Body of pancreas (tissue), 4 donors: Measurements from ENCODE around the gene PRRT3. TPM values are rescaled to one million over a fixed set of nuclear protein-coding genes. Genes with fewer than 3 reads are reported as not detected.
A peak's percentile ranks its signal among the peaks of the same experiment; 100 is the strongest.

Experiments
- ATAC-seq: fragments of 150-250 bp; one replicate; pipeline ENCODE4 v1.9.1; 2016
- DNase-seq, 4 donors: peaks; one replicate each; pipeline ENCODE4 v3.0.0-alpha.2; 2019
- H3K27ac ChIP-seq, 4 donors: fragments of 200-600 bp; sonication (generic); 1 replicate in 3 of 4; 2 replicates in 1 of 4; pipeline versions ENCODE4 v1.5.1 to v1.6.1; 2016 to 2019; ENCODE audit warnings: mild to moderate bottlenecking in 1 of 4, mixed read lengths in 1 of 4, moderate library complexity in 1 of 4
- H3K27me3 ChIP-seq, 2 donors: fragments of 200-600 bp; sonication (generic); one replicate each; pipeline ENCODE4 v1.6.0; 2016; ENCODE audit warnings: mild to moderate bottlenecking in 1 of 2
- H3K36me3 ChIP-seq, 2 donors: fragments of 200-600 bp; sonication (generic); replicated peaks in 1 of 2; 2 replicates each; pipeline ENCODE4 v1.5.1; 2016; ENCODE audit warnings: low read depth in 2 of 2; ENCODE audit not compliant: insufficient read depth in 1 of 2
- H3K4me1 ChIP-seq: fragments of 200-600 bp; sonication (generic); one replicate; pipeline ENCODE4 v1.6.0; 2016
- H3K4me3 ChIP-seq, 2 donors: fragments of 200-600 bp; sonication (generic); 1 replicate in 1 of 2; 2 replicates in 1 of 2; pipeline ENCODE4 v1.5.1; 2016 to 2019
- H3K9me3 ChIP-seq, 3 donors: fragments of 200-600 bp; sonication (generic); 1 replicate in 2 of 3; 2 replicates in 1 of 3; pipeline ENCODE4 v1.5.1; 2016
- POLR2A ChIP-seq, 3 donors: fragments of 450-650 bp; IDR thresholded peaks; one replicate each; pipeline ENCODE4 v1.6.1; 2016; ENCODE audit warnings: antibody characterized with exemption in 3 of 3, mild to moderate bottlenecking in 2 of 3
- WGBS, 2 donors: methylation state at CpG; one replicate each; pipeline ENCODE4 v1.1.5; 2017; 5-methylcytosine and 5-hydroxymethylcytosine counted together
- intact Hi-C: fragments of 100-400 bp; cut with DNase I; formaldehyde crosslinking; loops from one replicate; pipeline ENCODE4 v1.15.1; 2023
- total RNA-seq, 2 donors: library from RNA; depleted of rRNA; stranded (reverse); fragments of >200 nt; gene quantifications; one replicate each; pipeline ENCODE4 v1.1.0, GENCODE V29; 2016
- TF ChIP-seq, protein P1 (sequence below), 7 experiments: fragments of 450-650 bp in 4 of 7; fragments of 200-600 bp in 3 of 7; sonication (generic) in 3 of 7; IDR thresholded peaks; one replicate each; pipeline ENCODE4 v1.5.1; 2016 to 2019; ENCODE audit warnings: antibody characterized with exemption in 7 of 7

PRRT3 gene
- total RNA-seq, 2 donors from 2014 or later = 3.9 to 4.3 TPM

DNA sequence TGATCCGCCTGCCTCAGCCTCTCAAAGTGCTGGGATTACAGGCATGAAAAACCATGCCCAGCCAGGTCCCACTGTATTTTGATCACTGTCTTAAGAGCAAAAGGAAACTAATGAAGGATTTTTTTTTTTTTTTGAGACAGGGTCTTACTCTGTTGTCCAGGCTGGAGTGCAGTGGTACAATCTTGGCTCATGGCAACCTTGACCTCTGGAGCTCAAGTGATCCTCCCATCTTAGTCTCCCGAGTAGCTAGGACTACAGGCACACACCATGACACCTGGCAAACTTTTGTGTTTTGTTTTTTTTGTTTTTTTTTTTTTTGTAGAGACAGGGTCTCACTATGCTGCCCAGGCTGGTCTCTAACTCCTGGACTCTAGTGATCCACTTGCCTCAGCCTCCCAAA is 28.0 kb upstream of the PRRT3 start:
- intact Hi-C loops = no loop called here
- Histone ChIP-seq H3K9me3 (no peaks in the 10 kb centered on the region), H3K27me3 (no peaks in the 10 kb centered on the region), H3K4me3 (no peak overlapping the region), H3K36me3 (no peaks in the 10 kb centered on the region), H3K4me1 (peaks cover 21% of the 10 kb centered on the region), H3K27ac (no peak overlapping the region)
- DNase-seq = no peak
- no peak for ATAC-seq
- no peak for TF ChIP-seq POLR2A (IDR thresholded peaks at IDR 0.05)
- TF ChIP-seq, protein P1, sequence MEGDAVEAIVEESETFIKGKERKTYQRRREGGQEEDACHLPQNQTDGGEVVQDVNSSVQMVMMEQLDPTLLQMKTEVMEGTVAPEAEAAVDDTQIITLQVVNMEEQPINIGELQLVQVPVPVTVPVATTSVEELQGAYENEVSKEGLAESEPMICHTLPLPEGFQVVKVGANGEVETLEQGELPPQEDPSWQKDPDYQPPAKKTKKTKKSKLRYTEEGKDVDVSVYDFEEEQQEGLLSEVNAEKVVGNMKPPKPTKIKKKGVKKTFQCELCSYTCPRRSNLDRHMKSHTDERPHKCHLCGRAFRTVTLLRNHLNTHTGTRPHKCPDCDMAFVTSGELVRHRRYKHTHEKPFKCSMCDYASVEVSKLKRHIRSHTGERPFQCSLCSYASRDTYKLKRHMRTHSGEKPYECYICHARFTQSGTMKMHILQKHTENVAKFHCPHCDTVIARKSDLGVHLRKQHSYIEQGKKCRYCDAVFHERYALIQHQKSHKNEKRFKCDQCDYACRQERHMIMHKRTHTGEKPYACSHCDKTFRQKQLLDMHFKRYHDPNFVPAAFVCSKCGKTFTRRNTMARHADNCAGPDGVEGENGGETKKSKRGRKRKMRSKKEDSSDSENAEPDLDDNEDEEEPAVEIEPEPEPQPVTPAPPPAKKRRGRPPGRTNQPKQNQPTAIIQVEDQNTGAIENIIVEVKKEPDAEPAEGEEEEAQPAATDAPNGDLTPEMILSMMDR (IDR thresholded peaks at IDR 0.05) = no peak
- WGBS, 2 donors = 95 to 100% methylated on average over 2 of the region's 2 CpGs

DNA sequence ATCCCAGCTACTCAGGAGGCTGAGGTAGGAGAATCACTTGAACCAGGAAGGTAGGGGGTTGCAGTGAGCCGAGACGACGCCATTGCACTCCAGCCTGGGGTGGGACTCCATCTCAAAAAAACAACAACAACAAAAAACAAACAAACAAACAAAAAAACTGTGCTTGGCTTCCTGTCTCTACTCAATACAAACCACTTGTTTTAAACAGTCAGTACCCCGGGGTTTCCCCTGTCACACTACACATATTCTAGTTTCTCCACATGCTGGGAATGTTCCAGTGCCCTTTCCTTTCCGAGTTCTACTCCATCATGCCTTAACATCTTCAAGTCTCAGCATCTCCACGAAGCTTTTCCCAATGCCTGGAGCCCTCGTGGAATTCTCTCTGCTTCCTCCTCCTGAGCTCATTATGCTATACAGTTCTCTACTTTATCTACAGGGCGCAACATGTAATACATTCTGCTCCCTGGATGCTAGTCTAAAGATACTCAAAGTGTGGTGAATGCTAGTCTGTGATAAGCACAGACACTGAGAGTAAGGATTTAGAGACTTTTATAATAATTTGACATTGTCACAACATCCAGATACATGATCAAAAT is 26.6 kb upstream of the PRRT3 start:
- H3K27me3 ChIP-seq = no peaks in the 10 kb centered on the region
- no peak for TF ChIP-seq POLR2A (IDR thresholded peaks at IDR 0.05)
- TF ChIP-seq, protein P1 (IDR thresholded peaks at IDR 0.05) = no peak
- DNase-seq (no peak), ATAC-seq (no peak)
- no peak overlapping the region for H3K4me3 ChIP-seq
- WGBS, 2 donors = 83 to 87% methylated on average over 8 of the region's 8 CpGs
- H3K27ac ChIP-seq = no peak overlapping the region
- no peaks in the 10 kb centered on the region for H3K36me3 ChIP-seq
- H3K9me3 ChIP-seq = no peaks in the 10 kb centered on the region
- intact Hi-C loops = no loop called here
- H3K4me1 ChIP-seq = peaks cover 9% of the 10 kb centered on the region

DNA sequence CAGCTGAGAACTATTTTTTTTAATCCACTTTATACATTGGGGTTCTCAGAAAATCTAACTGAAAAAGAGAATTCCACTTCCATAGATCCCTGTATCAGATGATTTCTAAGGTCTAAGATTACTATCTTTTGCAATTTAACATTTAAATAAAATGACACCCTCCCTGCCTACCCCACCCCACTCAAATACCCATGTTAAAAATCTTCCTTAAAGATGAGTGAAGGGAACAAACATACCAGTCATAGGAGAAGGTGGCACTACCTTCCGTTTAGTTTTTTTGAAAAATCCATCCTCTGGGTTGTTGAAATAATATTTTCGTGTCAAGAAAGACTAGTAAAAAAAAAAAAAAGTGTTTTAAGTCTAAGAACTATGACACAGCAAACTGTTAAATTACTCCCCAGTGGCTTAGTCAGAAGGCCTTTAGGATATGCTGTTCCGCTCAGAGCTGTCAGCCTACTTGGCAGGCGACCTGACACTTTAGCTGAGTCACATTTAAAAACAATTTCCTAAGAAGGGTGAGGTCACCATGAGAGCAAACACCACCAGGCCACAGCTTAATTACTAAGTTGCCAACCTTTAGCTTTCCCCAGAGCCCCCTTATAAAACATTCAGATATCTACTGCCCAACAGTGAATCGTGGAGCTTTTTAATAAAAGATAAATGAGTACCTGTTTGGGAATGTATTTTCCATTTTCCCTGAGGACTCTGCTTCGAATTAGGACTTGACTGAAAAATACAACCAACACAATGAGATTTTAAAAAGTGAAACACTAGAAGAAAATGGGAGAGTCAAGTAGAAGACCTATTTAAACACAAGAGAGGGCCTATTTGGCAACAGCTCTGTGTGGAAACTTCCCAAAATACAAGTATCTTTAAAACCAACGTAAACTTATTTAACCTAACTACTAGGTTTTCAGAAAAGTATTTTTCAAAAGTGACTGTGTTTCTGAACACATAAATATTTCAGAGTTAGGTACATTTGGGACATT is 24.8 kb upstream of the PRRT3 start:
- Histone ChIP-seq H3K4me3 (no peak overlapping the region), H3K9me3 (no peaks in the 10 kb centered on the region), H3K36me3 (peaks cover 0 to 10% of the 10 kb centered on the region in 2 donors), H3K4me1 (peaks cover 9% of the 10 kb centered on the region), H3K27ac (peak overlapping the region; percentile 53 to 84 (median 68)), H3K27me3 (no peaks in the 10 kb centered on the region)
- ATAC-seq (peak; percentile 100), DNase-seq (peak; percentile 79 to 93 (median 88))
- intact Hi-C loops = no loop called here
- TF ChIP-seq POLR2A (IDR thresholded peaks at IDR 0.05) = no peak
- TF ChIP-seq, protein P1 (IDR thresholded peaks at IDR 0.05) = no peak
- 30 to 32% methylated on average over 7 of the region's 7 CpGs for WGBS, 2 donors

DNA sequence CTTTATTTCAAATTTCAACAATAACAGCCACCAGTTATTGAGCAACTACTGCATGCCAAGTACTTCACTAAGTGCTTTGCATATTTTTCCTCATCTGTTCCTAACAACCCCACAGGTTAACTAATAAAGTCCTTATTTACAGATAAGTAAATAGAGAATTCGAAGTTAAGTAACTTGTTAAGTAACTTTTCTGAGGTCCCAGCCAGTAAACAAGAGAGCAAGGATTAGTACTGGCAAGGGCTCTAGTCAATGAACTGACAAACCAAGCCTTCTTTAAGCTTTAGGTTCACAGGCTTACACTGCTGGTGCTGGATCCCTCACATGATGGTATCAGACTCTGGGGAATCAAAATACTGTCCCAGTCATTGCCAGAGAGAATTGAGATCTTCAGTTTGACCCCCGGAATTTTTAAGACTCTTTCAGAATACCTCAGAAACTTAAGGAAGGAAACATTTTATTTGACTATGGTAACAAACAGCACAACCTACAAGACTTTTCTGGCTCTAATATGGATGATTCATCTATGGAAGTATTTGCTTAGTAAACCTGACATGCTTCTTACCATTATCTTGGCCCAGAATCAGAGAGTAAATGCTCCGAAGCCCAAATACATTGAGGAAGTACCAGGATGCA is 17.9 kb upstream of the PRRT3 start:
- Histone ChIP-seq H3K27me3 (no peaks in the 10 kb centered on the region), H3K9me3 (no peaks in the 10 kb centered on the region), H3K4me3 (no peak overlapping the region), H3K36me3 (peaks cover 10 to 22% of the 10 kb centered on the region in 2 donors), H3K27ac (no peak overlapping the region), H3K4me1 (no peaks in the 10 kb centered on the region)
- ATAC-seq (no peak), DNase-seq (no peak)
- WGBS, 2 donors = 71 to 76% methylated on average over 3 of the region's 3 CpGs
- intact Hi-C loops = no loop called here
- TF ChIP-seq, protein P1 (IDR thresholded peaks at IDR 0.05) = no peak
- no peak for TF ChIP-seq POLR2A (IDR thresholded peaks at IDR 0.05)
